Measurements from ENCODE around the gene BRINP3. TPM values are rescaled to one million over a fixed set of nuclear protein-coding genes. Genes with fewer than 3 reads are reported as not detected.

The BRINP3 gene
- total and polyA plus RNA-seq, 12 donors, result 0.08 to 1.7 (median 0.30) TPM; not detected in 5

DNA sequence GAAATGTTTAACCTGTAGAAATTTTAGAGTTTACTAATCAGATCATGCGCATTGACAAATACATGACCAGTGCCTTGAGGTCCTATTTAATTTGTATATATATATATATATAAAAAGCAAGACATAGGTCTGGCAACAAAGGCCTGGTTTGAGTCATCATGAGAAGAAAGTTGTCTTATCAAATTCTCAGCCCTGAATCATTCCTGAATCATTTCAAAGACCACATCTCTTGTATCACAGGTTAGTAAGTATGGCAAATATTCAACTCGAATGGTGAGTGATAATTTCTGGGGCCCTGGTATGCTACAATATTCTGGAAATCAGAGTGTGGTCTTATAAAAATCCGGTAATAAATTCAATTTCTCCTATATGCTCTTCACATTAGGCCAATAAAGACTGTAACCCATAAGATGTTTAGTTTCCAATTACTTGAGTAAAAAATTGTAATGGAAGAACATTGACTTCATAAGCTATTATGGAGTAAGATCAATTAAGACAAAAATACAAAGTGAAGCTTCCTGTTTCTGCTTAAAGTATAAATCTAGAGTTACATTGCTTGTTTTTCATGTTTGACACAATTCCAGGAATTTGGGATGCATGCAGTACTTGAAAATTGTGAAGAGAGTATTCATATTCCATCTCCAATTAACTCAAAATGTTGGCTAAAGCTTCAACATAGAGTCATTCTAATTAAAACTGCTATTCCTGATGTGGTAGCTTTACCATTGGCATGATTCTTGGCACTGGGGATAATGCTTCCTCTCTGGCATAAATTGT, 309.4 kb downstream of the BRINP3 start:
- Histone ChIP-seq H3K27me3 (no peaks in the 10 kb centered on the region), H3K36me3 (no peaks in the 10 kb centered on the region), H3K4me3 (no peak overlapping the region), H3K9me3 (no peaks in the 10 kb centered on the region), H3K4me1 (no peaks in the 10 kb centered on the region), H3K27ac (no peak overlapping the region)
- no peak for TF ChIP-seq CTCF (IDR thresholded peaks at IDR 0.05)
- DNase-seq, result no peak
- intact Hi-C loops (cut with DNase I), result no loop called here
- ATAC-seq, result no peak
- 79 to 83% methylated on average over 3 of the region's 3 CpGs for WGBS, 2 donors

GRCh38 chr1:190159146-190159545, 318.5 kb downstream of the BRINP3 start:
- TF ChIP-seq CTCF (IDR thresholded peaks at IDR 0.05), result no peak
- ATAC-seq, result no peak
- H3K27ac ChIP-seq, result no peak overlapping the region
- no peak for DNase-seq
- no peak overlapping the region for H3K4me3 ChIP-seq
- no peaks in the 10 kb centered on the region for H3K27me3 ChIP-seq
- WGBS, 2 donors, result 75 to 79% methylated on average over 2 of the region's 2 CpGs
- intact Hi-C loops (cut with DNase I), result no loop called here
- H3K36me3 ChIP-seq, result no peaks in the 10 kb centered on the region
- no peaks in the 10 kb centered on the region for H3K4me1 ChIP-seq
- H3K9me3 ChIP-seq, result peaks cover 0 to 7% (median 0%) of the 10 kb centered on the region in 11 donors

- TF ChIP-seq CTCF (IDR thresholded peaks at IDR 0.05), result no peak
- Histone ChIP-seq H3K4me1 (no peaks in the 10 kb centered on the region), H3K27me3 (no peaks in the 10 kb centered on the region), H3K9me3 (peaks cover 0 to 7% (median 0%) of the 10 kb centered on the region in 11 donors), H3K27ac (no peak overlapping the region), H3K4me3 (no peak overlapping the region), H3K36me3 (no peaks in the 10 kb centered on the region)
- DNase-seq (no peak), ATAC-seq (no peak)
- WGBS, 2 donors, result 45 to 57% methylated on average over 2 of the region's 2 CpGs
- intact Hi-C loops (cut with DNase I), result no loop called here
These were observed 322.9 kb downstream of the BRINP3 start for GRCh38 chr1:190154744-190155143.

DNA sequence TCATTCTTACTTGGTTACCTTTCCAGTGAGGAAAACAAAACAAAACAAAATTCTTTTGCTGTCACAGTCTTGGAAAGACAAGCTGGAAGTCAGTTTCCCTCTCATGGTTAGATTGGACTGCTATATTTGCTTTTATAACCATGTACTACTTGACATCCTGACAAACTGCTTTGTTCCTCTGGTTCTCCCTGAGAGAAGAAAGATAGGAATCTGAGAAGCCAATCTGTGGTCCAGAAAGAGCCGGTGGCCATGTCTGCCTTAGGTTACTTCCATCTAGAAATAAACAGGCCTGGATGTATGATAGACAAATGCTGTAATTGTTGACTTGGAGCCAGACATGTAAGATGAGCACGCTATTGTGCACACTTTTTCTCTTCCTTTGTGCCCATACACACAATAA, 330.0 kb downstream of the BRINP3 start:
- Histone ChIP-seq H3K4me3 (no peak overlapping the region), H3K27me3 (no peaks in the 10 kb centered on the region), H3K4me1 (no peaks in the 10 kb centered on the region), H3K27ac (no peak overlapping the region), H3K36me3 (no peaks in the 10 kb centered on the region), H3K9me3 (peaks cover 0 to 4% (median 0%) of the 10 kb centered on the region in 11 donors)
- TF ChIP-seq CTCF (IDR thresholded peaks at IDR 0.05), result no peak
- intact Hi-C loops (cut with DNase I), result no loop called here
- DNase-seq (no peak), ATAC-seq (no peak)
- 56 to 60% methylated on average over 2 of the region's 2 CpGs for WGBS, 2 donors
